SU-DHL-6 (cell line): ENCODE data around the gene EDIL3.

ENCODE experiments used
- CTCF ChIP-seq: fragments of 200-600 bp; sonication (generic); IDR thresholded peaks from one replicate; pipeline ENCODE4 v1.5.1; 2017; ENCODE audit warnings: antibody characterized with exemption, mild to moderate bottlenecking, low read length, moderate library complexity; ENCODE audit not compliant: insufficient read depth, poor library complexity, severe bottlenecking
- EZH2phosphoT487 ChIP-seq: fragments of 200-600 bp; sonication (generic), shearing (Covaris generic); conservative IDR thresholded peaks from 2 replicates; pipeline ENCODE4 v1.6.1; 2018; ENCODE audit warnings: mild to moderate bottlenecking, antibody characterized with exemption, low read length, moderate library complexity, mixed read lengths

GRCh38 chr5:84378420-84378819 lies 6.3 kb downstream of the EDIL3 start:
- TF ChIP-seq CTCF (no peak), EZH2phosphoT487 (no peak)
